ENCODE measurements around the gene SURF6. TPM values are rescaled to one million over a fixed set of nuclear protein-coding genes. Genes with fewer than 3 reads are reported as not detected.
A peak's percentile ranks its signal among the peaks of the same experiment; 100 is the strongest.

SURF6 gene
- total RNA-seq, 6 experiments from 2014 or later: 11.2 to 19.3 (median 13.5) TPM

DNA sequence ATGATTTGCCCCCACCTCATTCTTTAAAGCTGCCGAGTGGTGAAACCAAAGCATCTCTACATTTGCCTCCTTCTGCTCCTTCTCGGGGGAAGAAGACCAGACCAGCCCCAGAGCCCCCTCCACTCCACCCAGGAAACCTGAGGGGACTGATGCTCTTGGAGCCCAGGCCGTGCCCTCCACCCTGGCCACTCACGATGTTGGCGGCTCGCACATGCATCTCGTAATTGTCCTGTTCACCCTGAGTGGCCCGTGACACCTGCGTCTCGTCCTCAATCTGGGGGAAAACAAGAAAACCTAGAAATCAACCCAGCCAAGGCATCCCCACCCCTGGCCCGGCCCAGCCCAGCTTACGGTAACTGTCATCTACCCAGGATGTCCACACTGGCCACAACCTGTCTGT is 9.0 kb upstream of the SURF6 start:
- H3K4me1 Mint-ChIP-seq (ENCODE audit: low read depth): peaks cover 22% of the 10 kb centered on the region
- peaks cover 8% of the 10 kb centered on the region; the same call in 1 of the 2 replicates for H3K9me3 Mint-ChIP-seq
- H3K27me3 Mint-ChIP-seq (ENCODE audit: insufficient read depth): peaks cover 11% of the 10 kb centered on the region
- H3K36me3 Mint-ChIP-seq (ENCODE audit: low read depth): peaks cover 20% of the 10 kb centered on the region
- no peak overlapping the region for H3K4me3 Mint-ChIP-seq
- no peak for DNase-seq
- H3K27ac Mint-ChIP-seq: no peak overlapping the region
- TF ChIP-seq, protein P1, sequence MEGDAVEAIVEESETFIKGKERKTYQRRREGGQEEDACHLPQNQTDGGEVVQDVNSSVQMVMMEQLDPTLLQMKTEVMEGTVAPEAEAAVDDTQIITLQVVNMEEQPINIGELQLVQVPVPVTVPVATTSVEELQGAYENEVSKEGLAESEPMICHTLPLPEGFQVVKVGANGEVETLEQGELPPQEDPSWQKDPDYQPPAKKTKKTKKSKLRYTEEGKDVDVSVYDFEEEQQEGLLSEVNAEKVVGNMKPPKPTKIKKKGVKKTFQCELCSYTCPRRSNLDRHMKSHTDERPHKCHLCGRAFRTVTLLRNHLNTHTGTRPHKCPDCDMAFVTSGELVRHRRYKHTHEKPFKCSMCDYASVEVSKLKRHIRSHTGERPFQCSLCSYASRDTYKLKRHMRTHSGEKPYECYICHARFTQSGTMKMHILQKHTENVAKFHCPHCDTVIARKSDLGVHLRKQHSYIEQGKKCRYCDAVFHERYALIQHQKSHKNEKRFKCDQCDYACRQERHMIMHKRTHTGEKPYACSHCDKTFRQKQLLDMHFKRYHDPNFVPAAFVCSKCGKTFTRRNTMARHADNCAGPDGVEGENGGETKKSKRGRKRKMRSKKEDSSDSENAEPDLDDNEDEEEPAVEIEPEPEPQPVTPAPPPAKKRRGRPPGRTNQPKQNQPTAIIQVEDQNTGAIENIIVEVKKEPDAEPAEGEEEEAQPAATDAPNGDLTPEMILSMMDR (IDR thresholded peaks at IDR 0.05): no peak

DNA sequence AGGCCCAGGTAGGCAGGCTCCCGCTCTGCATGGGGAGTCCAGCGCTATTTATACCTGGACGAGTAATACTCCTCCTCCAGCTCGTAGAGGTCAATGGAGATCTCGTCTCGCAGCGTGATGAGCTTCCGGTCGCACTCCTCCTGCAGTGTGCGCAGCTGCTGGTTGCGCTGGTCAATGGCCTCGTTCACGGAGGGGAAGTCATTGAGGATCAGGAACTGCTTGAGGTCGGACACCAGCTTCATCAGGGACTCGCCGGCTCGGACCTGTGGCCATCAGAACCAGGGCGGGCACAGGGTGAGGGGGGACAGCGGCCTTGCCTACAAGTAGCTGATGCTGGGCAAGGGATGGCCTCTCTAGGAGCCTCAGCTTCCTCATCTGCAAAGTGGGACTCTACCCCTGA is 8.1 kb upstream of the SURF6 start:
- H3K4me3 Mint-ChIP-seq: no peak overlapping the region
- H3K27me3 Mint-ChIP-seq (ENCODE audit: insufficient read depth): peaks cover 6% of the 10 kb centered on the region
- peaks cover 18% of the 10 kb centered on the region for H3K36me3 Mint-ChIP-seq (ENCODE audit: low read depth)
- DNase-seq: no peak
- no peak overlapping the region for H3K27ac Mint-ChIP-seq
- H3K4me1 Mint-ChIP-seq (ENCODE audit: low read depth): peaks cover 13% of the 10 kb centered on the region
- H3K9me3 Mint-ChIP-seq: peaks cover 5% of the 10 kb centered on the region; the same call in 1 of the 2 replicates
- TF ChIP-seq, protein P1 (IDR thresholded peaks at IDR 0.05): no peak

DNA sequence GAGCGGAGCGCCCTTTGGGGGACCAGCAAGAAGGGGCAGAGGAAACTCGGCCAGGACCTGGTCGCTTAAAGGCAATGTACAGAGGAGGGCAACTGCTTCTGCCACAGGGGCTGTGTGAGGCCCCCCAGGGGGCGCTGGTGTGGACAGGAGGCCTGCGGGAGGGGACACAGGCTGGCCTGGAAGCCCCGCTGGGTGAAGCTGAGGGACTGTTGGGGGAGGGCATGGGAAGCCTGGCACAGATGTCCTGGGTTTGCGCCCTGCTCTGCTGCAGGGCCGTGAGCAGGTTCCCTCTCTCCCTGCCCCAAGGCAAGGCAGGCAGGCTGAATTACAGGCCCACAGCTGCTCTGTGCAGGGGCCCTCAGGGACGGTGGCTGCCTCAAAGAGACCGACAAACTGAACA is 6.6 kb upstream of the SURF6 start:
- DNase-seq: no peak
- Mint-ChIP-seq H3K4me1 (ENCODE audit: low read depth) (peaks cover 11% of the 10 kb centered on the region), H3K27me3 (ENCODE audit: insufficient read depth) (no peaks in the 10 kb centered on the region), H3K36me3 (ENCODE audit: low read depth) (peaks cover 11% of the 10 kb centered on the region), H3K4me3 (no peak overlapping the region), H3K27ac (no peak overlapping the region), H3K9me3 (no peaks in the 10 kb centered on the region)
- TF ChIP-seq, protein P1 (IDR thresholded peaks at IDR 0.05): peak; percentile 43; the same call in 1 of the 2 replicates

DNA sequence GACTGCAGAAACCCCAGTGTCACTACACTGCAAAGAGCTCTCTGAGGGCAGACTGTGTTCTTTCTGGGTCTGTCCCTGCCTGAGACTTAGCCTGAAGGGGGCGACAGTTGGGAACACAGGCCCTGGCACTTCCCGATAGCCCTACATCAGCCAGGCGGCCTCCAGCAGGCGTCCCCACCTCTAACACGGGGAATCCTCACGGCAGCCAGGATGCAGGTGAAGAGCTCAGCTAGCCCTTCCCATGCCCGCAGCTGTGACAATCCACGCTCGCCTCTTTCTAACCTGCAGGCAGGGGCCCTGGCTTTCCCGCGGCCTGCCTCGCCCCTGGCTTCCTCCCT is 6.0 kb upstream of the SURF6 start:
- H3K9me3 Mint-ChIP-seq: no peaks in the 10 kb centered on the region
- no peak for DNase-seq

DNA sequence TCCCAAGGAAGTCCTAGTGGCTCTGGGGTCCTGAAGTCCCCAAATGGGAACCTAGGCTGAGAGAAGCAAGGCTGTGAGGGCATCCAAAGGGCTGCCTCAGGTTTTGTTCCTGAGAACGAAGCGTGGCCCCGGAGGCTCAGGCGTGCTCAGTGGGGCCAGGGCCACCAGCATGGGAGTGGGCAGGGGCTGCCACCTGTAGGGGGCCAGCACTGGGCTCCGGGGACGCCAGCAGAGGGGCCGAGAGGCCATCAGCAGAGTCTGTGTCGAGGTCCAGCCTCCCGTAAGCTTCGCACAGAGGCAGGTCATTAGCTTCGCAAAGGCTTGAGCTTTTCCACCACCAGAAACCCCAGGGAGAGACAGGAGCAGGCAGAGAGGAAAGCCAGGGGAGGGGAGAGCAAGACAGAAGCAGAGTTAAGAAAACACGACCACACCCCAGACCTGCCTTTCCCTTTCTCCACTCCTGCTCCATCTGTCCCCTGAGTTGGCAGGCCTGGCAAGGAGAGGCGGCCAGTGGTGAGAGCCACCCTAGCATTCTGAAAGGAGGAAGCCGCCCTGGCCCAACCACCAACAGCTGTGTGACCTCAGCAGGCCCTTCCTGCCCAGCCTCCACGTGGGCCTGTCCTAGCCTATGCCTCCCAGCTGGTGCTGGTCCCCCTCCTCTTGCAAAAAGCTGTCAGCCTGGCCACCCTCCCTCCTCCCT is 5.5 kb upstream of the SURF6 start:
- peaks cover 4% of the 10 kb centered on the region for H3K4me1 Mint-ChIP-seq (ENCODE audit: low read depth)
- peaks cover 11% of the 10 kb centered on the region for H3K36me3 Mint-ChIP-seq (ENCODE audit: low read depth)
- no peak for DNase-seq
- no peaks in the 10 kb centered on the region for H3K27me3 Mint-ChIP-seq (ENCODE audit: insufficient read depth)
- no peak overlapping the region for H3K4me3 Mint-ChIP-seq
- no peaks in the 10 kb centered on the region for H3K9me3 Mint-ChIP-seq
- no peak overlapping the region for H3K27ac Mint-ChIP-seq
- TF ChIP-seq, protein P1 (IDR thresholded peaks at IDR 0.05): no peak

More for the DNA sequence above, 6.0 kb upstream of the SURF6 start:
- TF ChIP-seq, protein P1 (IDR thresholded peaks at IDR 0.05): no peak; the same call in 1 of the 2 replicates
- Mint-ChIP-seq H3K4me1 (ENCODE audit: low read depth) (peaks cover 9% of the 10 kb centered on the region), H3K36me3 (ENCODE audit: low read depth) (peaks cover 11% of the 10 kb centered on the region), H3K27ac (no peak overlapping the region), H3K27me3 (ENCODE audit: insufficient read depth) (no peaks in the 10 kb centered on the region), H3K4me3 (no peak overlapping the region)
